ENCODE results near the gene SYT1. TPM values are rescaled to one million over a fixed set of nuclear protein-coding genes. Genes with fewer than 3 reads are reported as not detected.

SYT1 gene
- total RNA-seq, 1 donor from 2014 or later = 2.1 TPM

- no peak overlapping the region for H3K9ac ChIP-seq (ENCODE audit: low read depth in 1 of 3, low read length in 3 of 3)
- no peaks in the 10 kb centered on the region for H3K27me3 ChIP-seq (ENCODE audit: control insufficient read depth in 3 of 3, insufficient read depth in 3 of 3, low read length in 3 of 3)
- no peaks in the 10 kb centered on the region for H3K9me3 ChIP-seq (ENCODE audit: control insufficient read depth in 3 of 3, low read length in 3 of 3)
- H3K4me3 ChIP-seq (ENCODE audit: low read length in 3 of 3) = no peak overlapping the region
- H3K27ac ChIP-seq (ENCODE audit: low read depth, low read length) = no peak overlapping the region
- no peaks in the 10 kb centered on the region for H3K36me3 ChIP-seq (ENCODE audit: control insufficient read depth in 3 of 3, insufficient read depth in 3 of 3, low read length in 3 of 3)
- H3K4me1 ChIP-seq (ENCODE audit: control insufficient read depth in 3 of 3, insufficient read depth in 3 of 3, low read length in 3 of 3) = no peaks in the 10 kb centered on the region
Measured at GRCh38 chr12:78887444-78887843, 22.9 kb downstream of the SYT1 start.

- Histone ChIP-seq H3K27ac (ENCODE audit: low read depth, low read length) (no peak overlapping the region), H3K36me3 (ENCODE audit: control insufficient read depth in 3 of 3, insufficient read depth in 3 of 3, low read length in 3 of 3) (no peaks in the 10 kb centered on the region), H3K4me1 (ENCODE audit: control insufficient read depth in 3 of 3, insufficient read depth in 3 of 3, low read length in 3 of 3) (no peaks in the 10 kb centered on the region), H3K27me3 (ENCODE audit: control insufficient read depth in 3 of 3, insufficient read depth in 3 of 3, low read length in 3 of 3) (no peaks in the 10 kb centered on the region), H3K9ac (ENCODE audit: low read depth in 1 of 3, low read length in 3 of 3) (no peak overlapping the region), H3K9me3 (ENCODE audit: control insufficient read depth in 3 of 3, low read length in 3 of 3) (no peaks in the 10 kb centered on the region), H3K4me3 (ENCODE audit: low read length in 3 of 3) (no peak overlapping the region)
Measured at GRCh38 chr12:78888568-78888967, 24.0 kb downstream of the SYT1 start.

GRCh38 chr12:78891646-78892353, 27.2 kb downstream of the SYT1 start:
- Histone ChIP-seq H3K36me3 (ENCODE audit: control insufficient read depth in 3 of 3, insufficient read depth in 3 of 3, low read length in 3 of 3) (no peaks in the 10 kb centered on the region), H3K27me3 (ENCODE audit: control insufficient read depth in 3 of 3, insufficient read depth in 3 of 3, low read length in 3 of 3) (no peaks in the 10 kb centered on the region), H3K9me3 (ENCODE audit: control insufficient read depth in 3 of 3, low read length in 3 of 3) (no peaks in the 10 kb centered on the region)

GRCh38 chr12:78898416-78898815, 33.8 kb downstream of the SYT1 start:
- H3K9me3 ChIP-seq (ENCODE audit: control insufficient read depth in 3 of 3, low read length in 3 of 3) = no peaks in the 10 kb centered on the region
- H3K4me3 ChIP-seq (ENCODE audit: low read length in 3 of 3) = no peak overlapping the region
- no peak overlapping the region for H3K9ac ChIP-seq (ENCODE audit: low read depth in 1 of 3, low read length in 3 of 3)
- no peak overlapping the region for H3K27ac ChIP-seq (ENCODE audit: low read depth, low read length)
- no peaks in the 10 kb centered on the region for H3K36me3 ChIP-seq (ENCODE audit: control insufficient read depth in 3 of 3, insufficient read depth in 3 of 3, low read length in 3 of 3)
- no peaks in the 10 kb centered on the region for H3K27me3 ChIP-seq (ENCODE audit: control insufficient read depth in 3 of 3, insufficient read depth in 3 of 3, low read length in 3 of 3)
- H3K4me1 ChIP-seq (ENCODE audit: control insufficient read depth in 3 of 3, insufficient read depth in 3 of 3, low read length in 3 of 3) = no peaks in the 10 kb centered on the region

More at GRCh38 chr12:78891646-78892353, 27.2 kb downstream of the SYT1 start:
- Histone ChIP-seq H3K9ac (ENCODE audit: low read depth in 1 of 3, low read length in 3 of 3) (no peak overlapping the region), H3K4me1 (ENCODE audit: control insufficient read depth in 3 of 3, insufficient read depth in 3 of 3, low read length in 3 of 3) (no peaks in the 10 kb centered on the region), H3K27ac (ENCODE audit: low read depth, low read length) (no peak overlapping the region), H3K4me3 (ENCODE audit: low read length in 3 of 3) (no peak overlapping the region)

GRCh38 chr12:78914859-78915331, 50.3 kb downstream of the SYT1 start:
- no peak overlapping the region for H3K27ac ChIP-seq (ENCODE audit: low read depth, low read length)

GRCh38 chr12:78916845-78917480, 52.4 kb downstream of the SYT1 start:
- no peaks in the 10 kb centered on the region for H3K9me3 ChIP-seq (ENCODE audit: control insufficient read depth in 3 of 3, low read length in 3 of 3)
- H3K9ac ChIP-seq (ENCODE audit: low read depth in 1 of 3, low read length in 3 of 3) = no peak overlapping the region
- no peaks in the 10 kb centered on the region for H3K27me3 ChIP-seq (ENCODE audit: control insufficient read depth in 3 of 3, insufficient read depth in 3 of 3, low read length in 3 of 3)
- H3K36me3 ChIP-seq (ENCODE audit: control insufficient read depth in 3 of 3, insufficient read depth in 3 of 3, low read length in 3 of 3) = no peaks in the 10 kb centered on the region
- no peak overlapping the region for H3K4me3 ChIP-seq (ENCODE audit: low read length in 3 of 3)
- no peak overlapping the region for H3K27ac ChIP-seq (ENCODE audit: low read depth, low read length)
- H3K4me1 ChIP-seq (ENCODE audit: control insufficient read depth in 3 of 3, insufficient read depth in 3 of 3, low read length in 3 of 3) = no peaks in the 10 kb centered on the region

More at GRCh38 chr12:78914859-78915331, 50.3 kb downstream of the SYT1 start:
- H3K4me1 ChIP-seq (ENCODE audit: control insufficient read depth in 3 of 3, insufficient read depth in 3 of 3, low read length in 3 of 3) = no peaks in the 10 kb centered on the region
- H3K27me3 ChIP-seq (ENCODE audit: control insufficient read depth in 3 of 3, insufficient read depth in 3 of 3, low read length in 3 of 3) = no peaks in the 10 kb centered on the region
- no peak overlapping the region for H3K4me3 ChIP-seq (ENCODE audit: low read length in 3 of 3)
- H3K9me3 ChIP-seq (ENCODE audit: control insufficient read depth in 3 of 3, low read length in 3 of 3) = no peaks in the 10 kb centered on the region
- no peak overlapping the region for H3K9ac ChIP-seq (ENCODE audit: low read depth in 1 of 3, low read length in 3 of 3)
- H3K36me3 ChIP-seq (ENCODE audit: control insufficient read depth in 3 of 3, insufficient read depth in 3 of 3, low read length in 3 of 3) = no peaks in the 10 kb centered on the region

- Histone ChIP-seq H3K27ac (ENCODE audit: low read depth, low read length) (no peak overlapping the region), H3K9me3 (ENCODE audit: control insufficient read depth in 3 of 3, low read length in 3 of 3) (no peaks in the 10 kb centered on the region), H3K9ac (ENCODE audit: low read depth in 1 of 3, low read length in 3 of 3) (no peak overlapping the region), H3K4me1 (ENCODE audit: control insufficient read depth in 3 of 3, insufficient read depth in 3 of 3, low read length in 3 of 3) (no peaks in the 10 kb centered on the region), H3K36me3 (ENCODE audit: control insufficient read depth in 3 of 3, insufficient read depth in 3 of 3, low read length in 3 of 3) (no peaks in the 10 kb centered on the region), H3K27me3 (ENCODE audit: control insufficient read depth in 3 of 3, insufficient read depth in 3 of 3, low read length in 3 of 3) (no peaks in the 10 kb centered on the region), H3K4me3 (ENCODE audit: low read length in 3 of 3) (no peak overlapping the region)
Measured at GRCh38 chr12:78917513-78917912, 52.9 kb downstream of the SYT1 start.

GRCh38 chr12:78918268-78918667, 53.7 kb downstream of the SYT1 start:
- no peaks in the 10 kb centered on the region for H3K4me1 ChIP-seq (ENCODE audit: control insufficient read depth in 3 of 3, insufficient read depth in 3 of 3, low read length in 3 of 3)
- H3K9me3 ChIP-seq (ENCODE audit: control insufficient read depth in 3 of 3, low read length in 3 of 3) = no peaks in the 10 kb centered on the region
- H3K9ac ChIP-seq (ENCODE audit: low read depth in 1 of 3, low read length in 3 of 3) = no peak overlapping the region
- no peaks in the 10 kb centered on the region for H3K27me3 ChIP-seq (ENCODE audit: control insufficient read depth in 3 of 3, insufficient read depth in 3 of 3, low read length in 3 of 3)
- H3K4me3 ChIP-seq (ENCODE audit: low read length in 3 of 3) = no peak overlapping the region
- no peak overlapping the region for H3K27ac ChIP-seq (ENCODE audit: low read depth, low read length)
- no peaks in the 10 kb centered on the region for H3K36me3 ChIP-seq (ENCODE audit: control insufficient read depth in 3 of 3, insufficient read depth in 3 of 3, low read length in 3 of 3)

- H3K27me3 ChIP-seq (ENCODE audit: control insufficient read depth in 3 of 3, insufficient read depth in 3 of 3, low read length in 3 of 3) = no peaks in the 10 kb centered on the region
- no peaks in the 10 kb centered on the region for H3K9me3 ChIP-seq (ENCODE audit: control insufficient read depth in 3 of 3, low read length in 3 of 3)
- H3K36me3 ChIP-seq (ENCODE audit: control insufficient read depth in 3 of 3, insufficient read depth in 3 of 3, low read length in 3 of 3) = no peaks in the 10 kb centered on the region
- no peak overlapping the region for H3K9ac ChIP-seq (ENCODE audit: low read depth in 1 of 3, low read length in 3 of 3)
- H3K4me1 ChIP-seq (ENCODE audit: control insufficient read depth in 3 of 3, insufficient read depth in 3 of 3, low read length in 3 of 3) = no peaks in the 10 kb centered on the region
- no peak overlapping the region for H3K4me3 ChIP-seq (ENCODE audit: low read length in 3 of 3)
- no peak overlapping the region for H3K27ac ChIP-seq (ENCODE audit: low read depth, low read length)
Measured at GRCh38 chr12:78928200-78929074, 63.9 kb downstream of the SYT1 start.

GRCh38 chr12:78929075-78929418, 64.5 kb downstream of the SYT1 start:
- H3K36me3 ChIP-seq (ENCODE audit: control insufficient read depth in 3 of 3, insufficient read depth in 3 of 3, low read length in 3 of 3) = no peaks in the 10 kb centered on the region
- H3K27me3 ChIP-seq (ENCODE audit: control insufficient read depth in 3 of 3, insufficient read depth in 3 of 3, low read length in 3 of 3) = no peaks in the 10 kb centered on the region
- H3K27ac ChIP-seq (ENCODE audit: low read depth, low read length) = no peak overlapping the region
- no peak overlapping the region for H3K4me3 ChIP-seq (ENCODE audit: low read length in 3 of 3)
- no peak overlapping the region for H3K9ac ChIP-seq (ENCODE audit: low read depth in 1 of 3, low read length in 3 of 3)
- H3K4me1 ChIP-seq (ENCODE audit: control insufficient read depth in 3 of 3, insufficient read depth in 3 of 3, low read length in 3 of 3) = no peaks in the 10 kb centered on the region
- H3K9me3 ChIP-seq (ENCODE audit: control insufficient read depth in 3 of 3, low read length in 3 of 3) = no peaks in the 10 kb centered on the region
